SIG-M5 treated with dmso at 0.1 percent for 504 hours (cell line): ENCODE data around the gene GAS6.

Source experiments
- DNase-seq: peaks from one replicate; lab custom pipeline; 2025; ENCODE audit not compliant: unreplicated experiment; lab: John Stamatoyannopoulos, UW

The GAS6 gene

DNA sequence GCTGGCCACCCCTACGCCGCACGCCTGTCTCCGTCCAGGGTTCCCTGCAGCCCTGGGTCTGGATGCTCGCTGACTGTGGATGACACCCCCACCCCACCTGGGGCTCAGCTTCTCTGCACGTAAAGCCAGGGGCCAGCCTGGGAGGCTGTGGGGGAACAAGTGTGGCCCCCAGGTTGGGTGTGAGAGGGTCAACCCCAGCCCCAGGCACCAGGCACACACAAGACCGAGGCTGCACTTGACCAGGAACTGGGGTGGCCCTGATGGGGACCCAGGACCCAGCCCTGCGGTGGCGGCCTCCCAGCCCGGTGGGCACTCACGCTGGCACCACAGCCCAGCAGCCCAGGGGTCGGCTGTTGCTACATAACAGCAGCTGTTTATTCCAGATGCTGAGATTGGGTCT lies 41.6 kb downstream of the GAS6 start:
- no peak for DNase-seq

DNA sequence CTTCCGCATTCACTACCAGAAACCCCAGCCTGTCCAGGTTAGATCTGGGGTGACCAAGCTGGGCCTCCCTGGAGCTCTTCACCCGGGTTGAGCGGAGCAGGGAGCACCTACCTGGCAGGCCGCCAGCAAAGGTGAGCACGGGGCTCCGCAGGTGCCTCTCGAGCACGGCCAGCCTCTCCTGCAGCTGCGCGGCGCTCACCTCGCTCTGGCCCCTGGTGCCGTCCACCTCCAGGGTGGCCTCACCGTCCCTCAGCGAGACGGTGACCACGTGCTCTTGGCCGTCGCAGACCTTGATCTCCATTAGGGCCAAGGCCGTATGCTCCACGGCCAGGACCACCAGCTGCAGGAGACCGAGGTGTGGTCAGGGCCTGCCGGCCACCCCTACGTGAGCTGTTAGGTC lies 42.0 kb downstream of the GAS6 start:
- no peak for DNase-seq

DNA sequence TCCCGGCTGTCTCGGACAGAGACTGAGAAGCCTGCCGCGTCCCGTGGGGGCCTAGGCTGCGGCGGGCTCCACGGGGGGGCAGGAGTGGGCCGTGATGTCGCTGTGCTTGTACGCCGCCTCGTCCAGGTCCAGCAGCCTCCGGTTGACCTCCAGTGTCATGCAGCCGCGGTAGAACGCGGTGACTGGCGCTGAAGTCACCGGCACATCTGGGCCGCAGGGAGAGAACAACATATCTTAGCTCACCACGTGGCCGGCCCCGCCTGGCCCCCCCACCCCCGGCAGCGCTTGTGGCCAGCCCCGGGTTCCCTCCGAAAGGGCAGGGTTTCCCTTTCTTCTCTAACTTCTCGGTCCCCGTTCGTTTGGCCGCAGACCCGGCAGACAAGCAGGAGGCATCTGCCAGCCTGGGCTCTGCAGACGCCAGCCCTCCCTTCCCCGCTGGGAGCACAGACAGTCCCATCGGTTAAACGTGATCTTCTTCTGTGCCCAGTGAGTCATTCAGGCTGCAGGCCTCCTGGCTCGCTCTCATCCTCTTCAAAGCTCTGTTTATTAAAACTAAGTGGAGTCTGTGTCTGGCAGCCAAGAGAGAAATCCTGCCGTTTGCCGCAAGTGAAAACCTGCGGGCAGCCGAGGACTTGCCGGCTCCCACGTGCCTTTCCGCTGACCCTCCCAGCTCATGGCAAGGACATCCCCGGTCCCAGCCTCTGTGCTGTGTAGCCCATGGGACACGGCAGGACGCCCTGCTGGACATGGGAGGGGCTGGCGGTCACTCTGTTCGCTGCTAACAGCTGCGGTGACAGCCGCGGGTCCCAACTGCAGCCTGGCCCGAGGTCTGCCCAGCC lies 42.8 kb downstream of the GAS6 start:
- DNase-seq: no peak

DNA sequence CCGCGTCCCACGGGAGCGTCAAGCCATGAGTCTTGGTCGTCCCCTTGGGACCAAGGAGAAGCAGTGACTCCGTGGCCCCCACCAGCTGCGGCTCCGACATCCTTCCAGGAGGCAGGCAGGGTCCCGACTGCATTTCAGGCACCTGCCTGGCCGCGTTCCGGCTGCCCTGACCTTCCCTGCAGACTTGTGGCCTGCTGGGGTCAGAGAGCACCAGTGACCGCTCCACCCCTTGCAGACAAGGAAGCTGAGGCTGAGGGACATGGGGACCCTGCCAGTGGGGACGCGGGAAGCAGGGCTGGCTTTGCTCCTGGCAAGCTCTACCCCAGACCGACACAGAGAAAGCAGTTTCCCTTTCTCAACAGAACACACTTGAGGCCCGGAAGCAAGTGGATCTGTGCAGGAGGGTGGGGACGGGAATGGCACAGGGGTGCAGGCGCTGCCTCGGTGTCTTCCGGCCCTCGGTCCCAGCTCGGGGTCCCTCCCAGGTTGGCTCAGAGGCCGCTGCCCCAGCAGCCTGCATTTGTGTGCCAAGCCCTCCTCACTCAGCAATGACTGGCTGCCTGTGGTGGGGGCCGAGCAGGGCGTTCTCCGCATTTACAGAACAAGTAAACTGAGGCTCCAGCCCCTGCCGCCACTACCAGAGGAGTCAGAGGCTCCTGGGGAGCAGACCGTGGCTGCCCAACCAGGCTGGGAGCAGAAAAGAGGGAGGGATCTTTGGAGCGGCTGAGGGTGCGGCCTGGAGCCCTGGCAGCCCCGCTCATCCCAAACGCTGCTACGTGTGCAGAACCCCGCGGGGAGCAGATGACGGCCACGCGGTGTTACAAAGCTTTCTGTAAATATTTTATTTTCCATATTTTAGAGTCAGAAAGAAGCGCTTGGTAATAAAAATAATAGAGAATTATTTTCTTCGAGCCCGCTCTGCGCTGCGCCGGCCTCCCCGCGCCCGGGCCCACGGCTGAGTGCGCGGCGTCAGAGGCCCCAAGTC lies 43.9 kb downstream of the GAS6 start:
- DNase-seq: no peak

DNA sequence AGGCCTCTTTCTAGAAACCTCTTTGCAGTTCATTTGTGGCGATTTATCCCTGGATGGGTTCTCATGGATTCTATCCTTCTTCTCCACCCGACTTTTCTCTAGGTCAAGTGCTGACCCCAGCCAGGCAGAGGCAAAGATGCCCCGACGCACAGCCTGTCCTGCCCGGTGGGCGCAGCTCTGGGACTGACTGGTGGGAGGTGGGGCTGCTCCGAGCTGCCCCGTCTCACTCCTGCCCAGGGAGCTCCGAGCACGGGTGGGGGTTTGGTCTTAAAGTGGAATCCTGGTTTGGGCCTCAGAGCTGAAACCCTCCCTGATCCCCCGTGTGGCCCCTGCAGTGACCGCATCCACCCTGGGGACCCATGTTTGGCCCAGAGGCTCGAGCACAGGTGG lies 44.5 kb downstream of the GAS6 start:
- no peak for DNase-seq

DNA sequence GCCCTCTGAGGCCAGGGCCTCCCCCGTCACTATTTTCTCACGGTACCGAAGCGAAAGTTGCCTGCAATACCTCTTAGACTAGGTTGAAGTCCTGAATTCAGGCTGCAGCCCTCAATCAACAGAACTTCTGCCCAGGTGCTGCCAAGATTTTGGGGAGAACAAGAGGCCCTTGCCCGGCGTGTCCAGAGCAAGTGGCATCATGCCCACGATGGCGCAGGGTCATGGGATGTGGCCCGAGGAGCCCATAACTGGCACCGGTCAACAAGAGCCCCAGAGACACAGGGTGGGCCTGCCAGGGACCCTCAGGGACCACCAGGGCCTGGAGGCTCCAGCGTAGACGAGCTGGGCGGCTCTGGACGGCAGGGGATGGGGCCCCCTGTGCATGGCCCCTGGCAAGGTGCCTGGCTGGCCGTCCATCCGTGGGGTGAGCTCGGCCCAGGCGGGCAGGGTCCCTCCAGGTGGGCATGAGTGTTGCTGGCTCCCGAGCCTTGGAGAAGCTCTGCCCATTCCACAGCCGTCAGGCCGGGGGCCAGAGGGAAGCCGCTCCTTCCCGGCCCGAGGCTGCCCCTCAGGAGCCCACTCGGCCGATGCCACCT lies 45.1 kb downstream of the GAS6 start:
- DNase-seq: no peak

DNA sequence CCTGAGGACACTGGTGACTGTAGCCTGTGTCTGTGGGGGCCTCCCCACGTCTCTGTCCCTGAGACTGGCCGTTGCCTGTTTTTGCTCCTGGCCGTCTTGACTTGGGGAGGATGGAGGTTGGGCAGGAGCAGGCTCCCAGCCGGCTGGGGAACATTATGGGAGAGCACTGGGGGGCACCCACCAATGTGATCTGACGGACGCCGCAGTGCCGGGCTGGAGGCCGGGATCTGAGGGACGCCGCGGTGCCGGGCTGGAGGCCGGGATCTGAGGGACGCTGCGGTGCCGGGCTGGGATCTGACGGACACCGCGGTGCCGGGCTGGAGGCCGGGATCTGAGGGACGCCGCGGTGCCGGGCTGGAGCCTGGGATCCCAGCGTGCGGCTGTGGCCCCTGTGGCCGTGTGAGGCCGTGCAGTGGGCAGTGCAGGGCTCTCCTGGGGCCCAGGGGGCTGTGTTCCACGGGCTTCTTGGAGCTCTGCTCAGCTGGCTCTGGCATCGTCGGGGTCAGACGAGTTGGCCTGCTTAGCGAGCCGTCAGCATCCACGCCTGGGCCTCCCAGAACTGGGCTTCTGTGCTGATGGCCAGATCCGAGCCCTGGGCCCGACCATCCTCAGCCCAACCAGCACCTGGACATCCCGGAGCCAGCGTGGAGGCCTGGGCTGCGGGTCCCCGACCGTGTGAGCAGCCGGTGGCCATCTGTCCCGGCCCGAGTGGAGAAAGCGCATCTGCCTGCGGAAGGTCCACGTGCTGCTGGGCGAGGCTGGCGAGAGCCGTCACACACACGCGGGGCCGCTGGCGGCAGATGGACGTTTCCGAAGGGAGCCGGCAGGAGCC lies 45.8 kb downstream of the GAS6 start:
- no peak for DNase-seq

DNA sequence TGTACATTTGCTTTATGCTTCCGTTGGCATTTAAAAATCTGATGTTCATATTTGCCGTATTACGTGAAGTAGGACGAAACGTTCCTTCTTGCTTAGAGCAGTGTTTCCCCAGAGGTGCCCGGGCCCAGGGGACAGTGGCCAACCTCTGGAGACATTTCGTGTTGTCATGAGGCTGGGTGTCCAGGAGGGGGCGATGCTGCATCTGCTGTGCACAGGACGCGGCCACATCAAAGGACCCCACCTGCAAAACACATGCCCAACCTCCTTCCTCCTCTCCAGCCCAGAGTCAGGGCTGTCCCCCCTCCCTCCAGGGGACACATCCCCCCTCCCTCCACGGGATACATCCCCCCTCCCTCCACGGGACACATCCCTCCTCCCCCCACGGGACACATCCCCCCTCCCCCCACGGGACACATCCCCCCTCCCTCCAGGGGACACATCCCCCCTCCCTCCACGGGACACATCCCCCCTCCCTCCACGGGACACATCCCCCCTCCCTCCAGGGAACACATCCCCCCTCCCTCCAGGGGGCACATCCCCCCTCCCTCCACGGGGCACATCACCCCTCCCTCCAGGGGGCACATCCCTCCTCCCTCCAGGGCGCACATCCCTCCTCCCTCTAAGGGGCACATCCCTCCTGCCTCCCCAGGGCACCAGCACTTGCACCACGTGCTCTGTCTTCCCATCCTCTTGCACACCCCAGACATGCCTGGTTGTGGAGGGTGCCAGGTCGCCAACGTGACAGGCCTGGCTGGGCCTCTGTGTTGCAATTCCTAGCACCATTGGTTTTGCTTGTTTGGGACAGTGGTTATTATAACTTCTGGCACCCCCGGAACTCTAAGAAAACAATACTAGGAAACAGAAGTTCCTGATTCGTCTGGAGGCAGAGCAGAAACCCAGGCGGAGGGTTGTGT lies 46.7 kb downstream of the GAS6 start:
- DNase-seq: peak; percentile 51

DNA sequence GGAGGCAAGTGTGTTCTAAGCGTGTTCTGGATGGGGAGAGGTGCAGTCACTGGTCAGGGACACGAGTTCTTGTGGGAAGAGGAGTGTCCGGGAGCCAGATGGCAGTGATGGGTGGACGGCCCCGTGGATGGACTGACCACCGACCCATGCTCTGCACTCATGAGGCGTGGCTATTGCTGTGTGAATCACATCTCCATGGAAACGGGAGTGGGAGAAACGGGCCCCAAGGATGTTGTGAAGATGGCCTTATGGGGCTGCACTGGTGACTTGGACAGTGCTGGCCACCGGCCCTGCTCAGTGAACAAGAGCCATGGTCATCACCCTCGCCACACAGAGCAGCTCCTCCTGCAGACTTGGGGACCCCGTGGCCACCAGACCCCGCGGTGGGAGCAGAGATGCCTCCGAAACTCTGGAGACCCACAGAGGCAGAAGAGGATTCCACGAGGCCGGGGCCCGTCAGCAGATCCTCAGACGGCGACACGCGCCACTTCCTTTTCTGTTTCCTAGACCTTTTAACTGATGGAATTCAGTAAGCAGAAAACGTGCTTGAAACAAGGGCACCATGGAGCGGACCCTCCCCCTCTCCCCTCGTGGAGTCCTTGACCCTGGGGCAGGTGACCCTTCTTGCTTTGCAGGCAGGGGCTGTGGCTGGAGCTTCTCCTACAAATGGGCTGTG lies 47.5 kb downstream of the GAS6 start:
- no peak for DNase-seq

DNA sequence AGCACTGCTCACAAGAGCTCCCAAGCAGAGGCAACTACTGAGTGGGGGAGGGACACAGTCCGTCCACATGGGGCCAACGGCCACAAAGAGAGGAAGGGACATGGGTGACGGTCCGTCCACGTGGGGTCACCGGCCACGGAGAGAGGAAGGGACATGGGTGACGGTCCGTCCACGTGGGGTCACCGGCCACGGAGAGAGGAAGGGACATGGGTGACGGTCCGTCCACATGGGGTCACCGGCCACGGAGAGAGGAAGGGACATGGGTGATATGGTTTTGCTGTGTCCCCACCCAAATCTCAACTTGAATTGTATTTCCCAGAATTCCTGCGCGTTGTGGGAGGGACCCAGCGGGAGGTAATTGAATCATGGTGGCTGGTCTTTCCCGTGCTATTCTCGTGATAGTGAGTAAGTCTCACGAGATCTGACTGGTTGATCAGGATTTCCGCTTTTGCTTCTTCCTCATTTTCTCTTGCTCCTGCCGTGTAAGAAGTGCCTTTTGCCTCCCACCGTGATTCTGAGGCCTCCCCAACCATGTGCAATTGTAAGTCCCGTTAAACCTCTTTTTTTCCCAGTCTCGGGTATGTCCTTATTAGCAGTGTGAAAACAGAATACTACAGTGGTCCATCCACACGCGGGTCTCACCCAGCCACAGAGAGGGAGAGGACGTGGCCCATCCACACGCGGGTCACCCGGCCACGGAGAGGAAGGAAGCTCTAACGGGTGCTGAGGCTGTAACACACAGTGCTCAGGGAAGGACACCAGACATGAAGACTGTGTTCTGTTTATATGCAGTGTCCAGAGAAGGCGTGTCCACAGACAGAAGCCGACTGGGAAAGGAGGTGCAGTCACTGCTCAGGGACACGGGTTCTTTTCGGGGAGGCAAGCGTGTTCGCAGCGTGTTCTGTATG lies 48.5 kb downstream of the GAS6 start:
- DNase-seq: peak; percentile 58

DNA sequence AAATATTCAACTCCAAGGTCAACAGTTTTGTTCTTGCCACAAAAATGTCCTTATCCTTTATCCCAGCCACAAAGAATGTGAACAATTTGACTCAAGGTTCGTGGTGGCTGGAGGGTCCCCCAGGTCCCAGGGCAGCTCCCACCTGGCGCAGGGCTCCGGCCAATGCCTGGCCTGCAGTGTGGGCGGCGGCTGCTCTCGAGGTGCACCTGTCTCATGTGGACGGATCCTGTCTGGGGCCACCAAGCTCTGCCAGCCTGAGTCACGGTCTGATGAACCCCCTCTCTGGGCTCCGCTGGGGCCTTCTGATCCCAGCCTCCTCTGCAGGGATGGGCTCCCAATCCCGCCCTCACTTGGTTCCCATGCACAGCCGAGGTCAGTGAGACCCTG lies 49.4 kb downstream of the GAS6 start:
- no peak for DNase-seq

DNA sequence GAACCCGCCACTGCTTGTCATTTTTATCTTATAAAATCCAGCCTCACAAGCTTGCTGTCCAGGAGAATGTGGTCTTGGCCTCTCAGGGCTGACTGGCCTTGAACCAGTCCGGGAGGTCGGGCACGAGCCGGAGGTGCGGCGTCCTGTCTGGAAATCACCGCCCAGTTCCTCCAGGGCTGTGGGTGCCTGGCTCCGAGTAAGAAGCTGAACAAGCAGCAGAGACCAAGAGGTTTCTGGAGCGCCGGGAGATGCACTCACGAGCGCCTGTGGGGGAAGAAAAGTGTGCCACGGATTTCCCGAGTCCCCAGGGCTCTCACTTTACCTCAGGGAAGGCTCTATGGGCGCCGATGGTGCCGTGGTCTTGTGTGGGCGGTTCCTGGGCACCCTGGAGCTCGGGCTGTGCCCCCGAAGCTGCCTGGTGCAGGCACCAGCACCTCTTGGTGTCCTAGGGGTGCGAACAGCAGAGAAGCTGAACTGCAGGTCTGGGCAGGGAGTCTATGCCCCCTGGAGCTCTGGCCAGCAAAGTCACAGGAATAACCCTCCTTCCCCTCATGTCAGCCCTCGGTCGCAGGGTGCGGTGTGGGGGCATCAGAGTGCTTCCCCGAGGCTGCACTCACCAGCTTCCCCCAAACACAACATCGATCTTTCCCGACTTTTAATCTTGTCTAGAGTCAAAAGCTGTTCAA lies 50.0 kb downstream of the GAS6 start:
- DNase-seq: no peak

DNA sequence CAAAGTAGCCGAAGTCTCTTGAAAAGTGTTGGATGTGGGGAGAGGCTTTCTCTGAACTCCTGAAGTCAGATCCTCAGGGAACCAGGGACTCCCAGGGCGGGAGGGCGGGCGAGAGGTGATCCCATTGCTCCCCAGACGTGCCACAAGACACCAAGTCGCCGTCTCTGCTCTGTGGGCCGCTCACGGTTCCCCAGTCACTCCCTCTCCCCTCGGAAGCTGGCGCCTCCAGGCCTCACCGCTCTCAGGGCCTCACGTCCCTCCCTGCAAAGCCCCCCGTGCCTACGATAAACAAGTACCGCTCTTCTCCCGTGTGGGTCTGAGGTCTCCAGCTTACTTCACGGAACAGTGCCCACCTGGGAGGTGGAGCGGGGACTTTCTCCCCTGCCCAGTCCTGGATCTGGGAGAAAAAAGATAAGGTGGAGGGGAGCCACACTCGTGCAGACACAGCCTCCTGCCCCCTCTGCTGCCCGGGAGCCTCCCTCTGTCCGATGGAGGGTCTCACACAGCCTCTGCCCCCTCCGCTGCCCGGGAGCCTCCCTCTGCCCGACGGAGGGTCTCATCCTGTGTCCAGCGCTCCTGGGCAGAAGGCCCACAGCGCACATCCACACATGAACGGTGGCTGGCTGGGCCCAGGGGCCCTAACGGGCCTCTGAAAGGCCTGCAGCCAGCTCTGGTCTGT lies 50.7 kb downstream of the GAS6 start:
- DNase-seq: no peak

DNA sequence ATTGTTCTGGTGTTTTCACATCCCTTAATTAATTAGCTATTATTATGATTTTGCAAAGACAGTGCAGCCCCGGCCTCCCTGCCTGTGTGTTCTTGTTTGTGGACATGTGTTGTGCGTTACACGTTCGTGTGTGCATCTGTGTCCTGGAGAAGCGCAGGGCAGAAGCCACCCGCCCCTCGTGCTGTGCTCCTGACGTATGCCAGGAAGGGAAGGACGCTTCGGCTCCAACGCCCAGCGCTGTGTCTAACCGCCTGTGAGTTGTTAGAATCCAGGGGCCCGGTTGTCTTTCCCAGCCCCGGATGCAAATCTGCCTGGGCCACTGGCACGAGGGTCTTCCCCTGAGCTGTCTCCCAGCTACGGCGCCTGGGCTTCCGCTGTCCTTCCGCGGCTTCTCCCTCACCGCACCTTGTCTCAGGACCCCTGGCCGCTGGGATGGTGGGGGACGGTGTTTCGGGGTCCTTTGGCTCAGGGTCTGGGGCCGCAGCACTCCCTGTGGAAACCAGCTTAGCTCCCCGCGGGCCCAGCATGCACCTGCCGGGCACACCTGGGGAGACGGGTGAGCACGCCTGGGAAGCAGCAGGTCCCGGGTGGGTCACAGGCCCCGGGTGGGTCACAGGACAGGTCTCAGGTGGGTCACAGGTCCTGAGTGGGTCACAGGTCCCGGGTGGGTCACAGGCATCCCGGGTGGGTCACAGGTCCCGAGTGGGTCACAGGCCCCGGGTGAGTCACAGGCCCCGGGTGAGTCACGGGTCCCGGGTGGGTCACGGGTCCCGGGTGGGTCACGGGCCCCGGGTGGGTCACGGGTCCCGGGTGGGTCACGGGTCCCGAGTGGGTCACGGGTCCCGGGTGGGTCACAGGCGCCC lies 51.5 kb downstream of the GAS6 start:
- no peak for DNase-seq

DNA sequence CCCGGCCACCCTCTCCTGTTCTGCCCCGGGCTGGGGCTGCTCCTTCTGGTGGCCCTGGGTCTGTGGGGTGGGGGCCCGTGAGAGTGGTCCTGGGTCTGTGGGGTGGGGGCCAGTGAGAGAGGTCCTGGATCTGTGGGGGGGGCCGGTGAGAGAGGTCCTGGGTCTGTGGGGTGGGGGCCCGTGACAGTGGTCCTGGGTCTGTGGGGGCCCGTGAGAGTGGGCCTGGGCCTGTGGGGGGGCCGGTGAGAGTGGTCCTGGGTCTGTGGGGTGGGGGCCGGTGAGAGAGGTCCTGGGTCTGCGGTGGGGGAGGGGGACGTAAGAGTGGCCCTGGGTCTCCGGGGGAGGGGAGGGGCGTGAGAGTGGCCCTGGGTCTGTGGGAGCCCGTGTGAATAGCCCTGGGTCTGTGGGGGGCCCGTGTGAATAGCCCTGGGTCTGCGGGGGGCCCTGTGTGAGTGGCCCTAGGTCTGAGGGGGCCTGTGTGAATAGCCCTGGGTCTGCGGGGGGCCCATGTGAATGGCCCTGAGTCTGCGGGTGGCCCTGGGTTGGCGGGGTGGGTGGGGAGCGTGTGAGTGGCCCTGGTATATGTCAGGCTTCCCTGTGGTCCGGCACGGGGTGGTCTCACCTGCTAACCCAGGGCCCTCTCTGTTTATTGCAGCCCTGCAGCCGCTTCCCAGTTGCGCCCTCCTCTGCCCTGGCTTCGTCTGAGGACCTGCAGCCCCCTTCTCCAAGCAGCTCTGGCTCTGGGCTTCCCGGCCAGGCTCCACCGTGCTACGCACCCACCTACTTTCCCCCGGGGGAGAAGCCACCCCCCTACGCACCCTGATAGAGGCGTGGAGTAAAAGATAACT lies 52.6 kb downstream of the GAS6 start:
- DNase-seq: no peak
